Tibial nerve (tissue), 3 donors: Measurements from ENCODE around the gene ATP6V1C2.

Source experiments
- CTCF ChIP-seq, 5 experiments: fragments of 200-600 bp in 3 of 5; fragments of 450-650 bp in 2 of 5; sonication (generic) in 3 of 5; IDR thresholded peaks; one replicate each; pipeline ENCODE4 v1.5.1; 2016 to 2019; ENCODE audit warnings: antibody characterized with exemption in 5 of 5, mild to moderate bottlenecking in 3 of 5, moderate library complexity in 2 of 5
- POLR2A ChIP-seq, 2 donors: fragments of 450-650 bp; IDR thresholded peaks; one replicate each; pipeline ENCODE4 v1.6.1; 2017; ENCODE audit warnings: antibody characterized with exemption in 2 of 2, mild to moderate bottlenecking in 2 of 2, moderate library complexity in 2 of 2

GRCh38 chr2:10680957-10681356, 40.5 kb upstream of the ATP6V1C2 start:
- TF ChIP-seq CTCF (IDR thresholded peaks at IDR 0.05) (no peak), POLR2A (IDR thresholded peaks at IDR 0.05) (no peak)
